ENCODE results near the gene SRC.

DNA sequence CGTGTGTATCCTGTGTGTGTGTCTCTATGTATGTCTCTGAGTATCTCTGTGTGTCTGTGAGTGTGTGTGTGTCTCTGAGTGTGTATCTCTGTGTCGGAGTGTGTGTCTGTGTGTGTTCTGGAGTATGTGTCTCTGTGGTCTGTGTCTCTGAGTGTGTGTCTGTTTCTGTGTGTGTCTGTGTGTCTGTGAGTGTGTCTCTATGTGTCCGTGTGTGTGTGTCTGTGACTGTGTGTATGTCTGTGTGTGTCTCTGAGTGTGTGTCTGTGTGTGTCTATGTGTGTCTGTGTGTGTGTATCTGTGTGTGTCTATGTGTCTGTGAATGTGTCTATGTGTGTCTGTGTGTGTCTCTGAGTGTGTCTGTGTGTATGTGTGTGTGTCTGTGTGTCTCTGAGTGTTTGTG is 73.4 kb downstream of the SRC start:
- TF ChIP-seq, protein P1, sequence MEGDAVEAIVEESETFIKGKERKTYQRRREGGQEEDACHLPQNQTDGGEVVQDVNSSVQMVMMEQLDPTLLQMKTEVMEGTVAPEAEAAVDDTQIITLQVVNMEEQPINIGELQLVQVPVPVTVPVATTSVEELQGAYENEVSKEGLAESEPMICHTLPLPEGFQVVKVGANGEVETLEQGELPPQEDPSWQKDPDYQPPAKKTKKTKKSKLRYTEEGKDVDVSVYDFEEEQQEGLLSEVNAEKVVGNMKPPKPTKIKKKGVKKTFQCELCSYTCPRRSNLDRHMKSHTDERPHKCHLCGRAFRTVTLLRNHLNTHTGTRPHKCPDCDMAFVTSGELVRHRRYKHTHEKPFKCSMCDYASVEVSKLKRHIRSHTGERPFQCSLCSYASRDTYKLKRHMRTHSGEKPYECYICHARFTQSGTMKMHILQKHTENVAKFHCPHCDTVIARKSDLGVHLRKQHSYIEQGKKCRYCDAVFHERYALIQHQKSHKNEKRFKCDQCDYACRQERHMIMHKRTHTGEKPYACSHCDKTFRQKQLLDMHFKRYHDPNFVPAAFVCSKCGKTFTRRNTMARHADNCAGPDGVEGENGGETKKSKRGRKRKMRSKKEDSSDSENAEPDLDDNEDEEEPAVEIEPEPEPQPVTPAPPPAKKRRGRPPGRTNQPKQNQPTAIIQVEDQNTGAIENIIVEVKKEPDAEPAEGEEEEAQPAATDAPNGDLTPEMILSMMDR (IDR thresholded peaks at IDR 0.05; ENCODE audit: extremely low read depth in 1 of 2, insufficient read depth in 1 of 2, low read depth in 1 of 2, low read length in 2 of 2), result no peak
- no peak for TF ChIP-seq POLR2AphosphoS5 (IDR thresholded peaks at IDR 0.05; ENCODE audit: insufficient read depth, low read depth, low read length)
- no peak for TF ChIP-seq POLR2A (IDR thresholded peaks at IDR 0.05; ENCODE audit: low read depth, low read length)
- no peak for TF ChIP-seq EZH2 (IDR thresholded peaks at IDR 0.05; ENCODE audit: borderline replicate concordance, low read depth, low read length, severe bottlenecking)

All from endothelial cell of umbilical vein (primary cell).